Astrocyte of the cerebellum (primary cell): ENCODE data around the gene AURKAIP1.

ENCODE experiments used
- DNase-seq: peaks from one replicate; pipeline ENCODE4 v3.0.0-alpha.2; 2011; ENCODE audit warnings: low read depth
- H3K4me3 ChIP-seq: 2 replicates; pipeline ENCODE4 v1.5.1; 2011; ENCODE audit warnings: mild to moderate bottlenecking, low read depth, low read length, moderate library complexity
- CTCF ChIP-seq: IDR thresholded peaks from 2 replicates; pipeline ENCODE4 v1.5.1; 2012; ENCODE audit warnings: low read length, low read depth, moderate library complexity, mild to moderate bottlenecking; ENCODE audit errors: missing control alignments
- in situ Hi-C: cut with HindIII; loops from 2 replicates; pipeline ENCODE4 v1.10.0; 2017; ENCODE audit warnings: low sequenced_read_pairs

Gene AURKAIP1

GRCh38 chr1:1365875-1366698 lies 8.9 kb downstream of the AURKAIP1 start:
- no peak for TF ChIP-seq CTCF
- DNase-seq = no peak
- no peak overlapping the region for H3K4me3 ChIP-seq
- in situ Hi-C loops = no loop called here

- no peak for TF ChIP-seq CTCF
- H3K4me3 ChIP-seq = no peak overlapping the region
- in situ Hi-C loops = no loop called here
- no peak for DNase-seq
Observed at GRCh38 chr1:1364266-1364665, 10.7 kb downstream of the AURKAIP1 start.

DNA sequence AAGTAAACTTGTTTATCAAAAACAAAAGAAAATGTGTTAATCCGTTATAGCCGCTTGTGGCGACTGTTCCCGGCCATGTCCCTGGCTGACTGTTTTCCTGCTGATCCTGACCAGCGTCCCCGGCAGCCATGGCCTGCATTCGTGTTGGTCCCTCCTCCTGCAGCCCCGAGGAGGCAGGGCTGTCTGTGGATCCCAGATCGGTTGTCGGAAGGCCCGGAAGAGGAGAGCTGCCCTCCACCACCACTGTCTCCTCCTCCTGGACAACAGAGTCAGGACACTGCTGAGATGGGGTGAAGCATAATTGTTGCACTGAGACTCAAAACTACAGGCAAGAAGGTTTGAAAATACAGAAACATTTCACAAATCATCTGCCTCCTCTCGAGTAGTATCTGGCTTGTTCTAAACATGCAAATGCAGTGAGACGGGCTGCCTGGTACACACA lies 13.0 kb downstream of the AURKAIP1 start:
- no peak overlapping the region for H3K4me3 ChIP-seq
- no peak for DNase-seq
- in situ Hi-C loops = no loop called here
- TF ChIP-seq CTCF = peak; percentile 45

DNA sequence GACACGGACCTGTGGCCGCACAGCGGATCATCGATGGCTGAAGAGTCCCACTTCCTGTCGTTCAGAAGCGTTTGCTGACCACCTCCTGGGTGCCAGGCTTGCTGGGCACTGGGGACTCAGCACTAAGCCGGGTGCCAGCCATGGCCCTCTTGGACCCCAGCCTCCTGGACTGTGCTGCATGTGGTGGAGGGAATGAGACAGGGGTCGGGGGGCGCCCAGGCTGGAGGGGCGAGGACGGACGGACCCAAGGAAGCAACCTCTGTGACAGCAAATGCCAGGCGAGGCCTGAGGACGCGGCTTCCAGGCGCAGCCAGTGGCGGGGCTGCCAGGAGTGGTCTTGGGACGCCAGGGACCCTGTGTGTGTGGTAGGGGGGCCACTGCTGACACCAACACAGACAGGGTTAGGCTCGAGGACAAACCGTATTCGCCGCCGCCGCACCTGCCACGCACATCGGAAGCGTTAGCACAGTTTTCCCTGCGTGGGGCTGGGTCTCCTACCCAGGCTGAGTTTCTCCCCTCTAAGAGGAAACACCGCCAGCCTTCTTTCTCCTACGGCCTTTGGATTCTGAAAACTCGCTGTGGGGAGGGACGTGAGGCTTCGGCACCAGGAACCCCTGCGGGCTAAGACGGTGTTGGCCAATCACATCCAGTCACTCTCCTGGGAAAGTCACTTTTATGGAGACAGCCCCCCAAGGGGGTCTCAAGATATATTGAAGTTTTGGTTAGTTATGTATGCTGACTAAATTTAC lies 13.6 kb downstream of the AURKAIP1 start:
- in situ Hi-C loops = no loop called here
- no peak overlapping the region for H3K4me3 ChIP-seq
- TF ChIP-seq CTCF = no peak
- DNase-seq = no peak

DNA sequence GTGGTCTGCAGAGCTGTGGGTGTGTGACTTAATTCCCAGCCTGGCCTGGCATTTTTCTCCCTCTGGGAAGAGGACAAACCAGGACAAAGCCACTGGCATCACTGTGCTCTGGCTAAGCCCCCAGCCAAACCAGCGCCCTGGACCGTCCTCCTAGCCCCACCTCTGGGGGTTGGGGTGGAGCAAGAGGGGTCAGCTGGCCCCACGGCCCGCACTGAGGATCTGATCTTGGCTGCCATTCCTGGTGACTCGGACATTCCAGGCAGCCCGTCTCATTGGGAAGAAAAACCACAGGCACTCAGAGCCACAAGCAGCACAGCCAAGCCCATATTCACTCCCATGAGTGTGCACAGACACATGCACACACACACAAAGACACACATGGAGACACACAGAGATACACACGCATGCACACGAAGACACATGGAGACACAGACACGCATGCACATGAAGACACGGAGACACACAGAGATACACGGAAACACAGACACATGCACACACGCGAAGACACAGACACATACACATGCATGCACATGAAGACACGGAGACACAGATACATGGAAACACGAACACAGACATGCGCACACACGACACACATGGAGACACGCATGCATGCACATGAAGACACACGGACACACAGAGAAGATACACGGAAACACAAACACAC lies 14.4 kb downstream of the AURKAIP1 start:
- TF ChIP-seq CTCF = no peak
- in situ Hi-C loops = no loop called here
- peak; percentile 81 for DNase-seq
- no peak overlapping the region for H3K4me3 ChIP-seq

- peak overlapping the region; percentile 15 for H3K4me3 ChIP-seq
- peak; percentile 61 for DNase-seq
Observed at GRCh38 chr1:1359664-1360468, 15.1 kb downstream of the AURKAIP1 start.

More at GRCh38 chr1:1359664-1360468, 15.1 kb downstream of the AURKAIP1 start:
- in situ Hi-C loops = no loop called here
- TF ChIP-seq CTCF = no peak
